T-helper 17 cell (primary cell): ENCODE results near the gene PPP1R3G. TPM values are rescaled to one million over a fixed set of nuclear protein-coding genes. Genes with fewer than 3 reads are reported as not detected.
A peak's percentile ranks its signal among the peaks of the same experiment; 100 is the strongest.

Experiments
- ATAC-seq: fragments of 150-1000 bp; cut with Tn5 transposase; 2 replicates; pipeline ENCODE4 v1.10.0; 2021; ENCODE audit warnings: mild to moderate bottlenecking, moderate library complexity
- DNase-seq, 3 donors: peaks; one replicate each; pipeline versions ENCODE4 v3.0.0 to v3.0.0-alpha.2; 2020 to 2021
- H3K9me3 ChIP-seq: one replicate; pipeline ENCODE4 v1.7.0; 2013; ENCODE audit warnings: low read length, mild to moderate bottlenecking; ENCODE audit not compliant: control insufficient read depth, poor library complexity, severe bottlenecking
- H3K27ac Mint-ChIP-seq: one replicate; pipeline ENCODE4 v1.8.0; 2022; ENCODE audit warnings: mild to moderate bottlenecking, moderate library complexity, mixed read lengths
- H3K27me3 Mint-ChIP-seq: one replicate; pipeline ENCODE4 v1.8.0; 2022; ENCODE audit warnings: mixed read lengths
- H3K36me3 Mint-ChIP-seq: one replicate; pipeline ENCODE4 v1.8.0; 2022; ENCODE audit warnings: low read depth, mixed read lengths
- H3K4me1 Mint-ChIP-seq: one replicate; pipeline ENCODE4 v1.8.0; 2022; ENCODE audit warnings: mild to moderate bottlenecking, mixed read lengths
- H3K4me3 Mint-ChIP-seq: one replicate; pipeline ENCODE4 v1.8.0; 2022; ENCODE audit warnings: mild to moderate bottlenecking, moderate library complexity, mixed read lengths
- total RNA-seq, 4 donors: library from RNA in 2 of 4; stranded (reverse) in 2 of 4; gene quantifications; one replicate each; pipeline ENCODE4 v1.2.3 and lab custom pipeline; 2022 to 2026

PPP1R3G gene
- total RNA-seq, 2 donors from 2014 or later, result not detected

GRCh38 chr6:5133943-5134342 is 48.8 kb downstream of the PPP1R3G start:
- H3K9me3 ChIP-seq, result no peaks in the 10 kb centered on the region
- Mint-ChIP-seq H3K36me3 (peaks cover 8% of the 10 kb centered on the region), H3K4me1 (peaks cover 12% of the 10 kb centered on the region), H3K27ac (peak overlapping the region; percentile 41), H3K4me3 (no peak overlapping the region), H3K27me3 (no peaks in the 10 kb centered on the region)
- no peak for ATAC-seq
- no peak for DNase-seq

DNA sequence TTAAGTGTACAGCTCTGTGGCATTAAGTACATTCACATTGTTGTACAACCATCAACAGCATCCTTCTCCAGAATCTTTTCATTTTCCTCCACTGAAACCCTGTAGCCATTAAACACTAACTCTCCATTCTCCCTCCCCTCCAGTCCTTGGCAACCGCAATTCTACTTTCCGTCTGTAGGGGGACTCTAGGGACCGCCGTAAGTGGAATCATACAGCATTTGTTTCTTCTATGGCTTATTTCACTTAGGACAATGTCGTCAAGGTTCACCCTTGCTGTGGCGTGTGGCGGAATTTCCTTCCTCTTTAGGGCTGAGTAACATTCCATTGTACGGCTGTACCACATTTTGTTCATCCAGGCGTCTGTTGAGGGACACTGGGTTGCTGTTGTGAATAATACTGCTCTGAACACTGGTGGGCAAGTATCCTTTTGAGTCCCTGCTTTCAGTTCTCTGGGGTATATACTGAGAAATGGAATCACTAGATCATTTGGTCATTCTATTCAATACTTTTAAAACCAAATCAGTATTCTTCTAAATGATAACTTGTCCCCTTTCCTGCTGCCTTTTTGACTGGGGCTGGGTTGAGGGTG is 50.7 kb downstream of the PPP1R3G start:
- ATAC-seq, result peak; percentile 48
- Mint-ChIP-seq H3K36me3 (peaks cover 4% of the 10 kb centered on the region), H3K27ac (no peak overlapping the region), H3K27me3 (no peaks in the 10 kb centered on the region), H3K4me3 (no peak overlapping the region), H3K4me1 (peaks cover 12% of the 10 kb centered on the region)
- H3K9me3 ChIP-seq, result no peaks in the 10 kb centered on the region
- DNase-seq, result no peak

DNA sequence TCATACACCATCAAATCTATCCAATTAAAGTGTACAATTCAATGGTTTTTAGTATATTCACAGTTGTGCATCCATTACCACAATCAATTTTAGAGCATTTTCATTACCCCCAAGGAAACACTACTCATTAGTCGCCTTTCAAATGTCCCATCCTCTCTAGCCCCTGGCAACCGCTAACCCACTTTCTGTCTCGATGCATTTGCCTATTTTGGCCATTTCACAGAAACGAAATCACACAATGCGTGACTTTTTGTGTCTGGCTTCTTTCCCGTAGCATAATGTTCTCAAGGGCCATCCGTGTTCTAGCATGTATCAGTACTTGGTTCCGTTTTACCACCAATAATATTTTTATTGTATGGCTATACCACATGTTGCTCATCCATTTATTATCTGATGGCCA is 51.7 kb downstream of the PPP1R3G start:
- H3K27me3 Mint-ChIP-seq, result no peaks in the 10 kb centered on the region
- peaks cover 12% of the 10 kb centered on the region for H3K4me1 Mint-ChIP-seq
- H3K36me3 Mint-ChIP-seq, result peaks cover 3% of the 10 kb centered on the region
- DNase-seq, result no peak
- ATAC-seq, result no peak
- H3K4me3 Mint-ChIP-seq, result no peak overlapping the region
- H3K27ac Mint-ChIP-seq, result no peak overlapping the region
- no peaks in the 10 kb centered on the region for H3K9me3 ChIP-seq

Other genes starting within 250 kb of the PPP1R3G start
- gene RPP40, start 81.3 kb upstream of the PPP1R3G start, total RNA-seq, result 1 to 10 TPM; 2.1 TPM
- gene LYRM4, start 175.6 kb downstream of the PPP1R3G start, total RNA-seq, result 10 to 100 TPM; 14.6 to 19.2 TPM
- 10 to 100 TPM; 20.7 to 26.4 TPM for gene FARS2, start 176.2 kb downstream of the PPP1R3G start, total RNA-seq